ENCODE data around the gene CENPM.

Gene CENPM

DNA sequence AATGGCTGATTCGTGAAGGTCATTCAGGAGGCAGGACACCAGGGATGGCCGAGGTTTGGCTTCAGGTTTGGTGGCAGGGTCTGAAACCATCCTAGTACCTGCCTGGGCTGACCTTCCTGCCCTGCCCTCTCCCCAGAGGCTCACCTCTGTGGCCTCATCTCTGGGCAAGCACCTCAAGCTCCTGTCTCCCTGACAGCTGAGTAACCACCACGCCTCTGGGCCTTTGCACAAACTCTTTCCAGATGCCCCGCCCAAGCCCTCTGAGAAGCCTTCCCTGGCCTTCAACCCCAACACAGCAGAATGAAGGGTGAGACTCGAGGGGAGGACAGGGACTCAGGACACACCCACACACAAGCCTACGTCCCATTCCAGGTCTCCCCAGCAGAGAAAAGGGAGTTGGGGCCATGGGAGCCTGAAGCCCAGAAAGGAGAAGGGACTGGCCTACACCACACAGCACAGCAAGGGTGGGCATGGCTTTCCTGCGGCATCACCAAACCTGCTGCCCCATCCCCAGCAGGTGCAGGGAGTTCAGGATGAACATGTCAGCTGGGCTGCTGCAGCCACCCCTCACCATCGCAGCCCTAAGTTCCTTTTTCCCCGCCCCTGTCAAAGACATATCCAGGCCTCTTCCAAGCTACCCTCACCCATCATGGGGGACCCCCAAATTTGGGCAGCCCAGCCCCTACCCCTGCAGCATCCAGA lies 34.5 kb downstream of the CENPM start:
- DNase-seq = no peak

DNA sequence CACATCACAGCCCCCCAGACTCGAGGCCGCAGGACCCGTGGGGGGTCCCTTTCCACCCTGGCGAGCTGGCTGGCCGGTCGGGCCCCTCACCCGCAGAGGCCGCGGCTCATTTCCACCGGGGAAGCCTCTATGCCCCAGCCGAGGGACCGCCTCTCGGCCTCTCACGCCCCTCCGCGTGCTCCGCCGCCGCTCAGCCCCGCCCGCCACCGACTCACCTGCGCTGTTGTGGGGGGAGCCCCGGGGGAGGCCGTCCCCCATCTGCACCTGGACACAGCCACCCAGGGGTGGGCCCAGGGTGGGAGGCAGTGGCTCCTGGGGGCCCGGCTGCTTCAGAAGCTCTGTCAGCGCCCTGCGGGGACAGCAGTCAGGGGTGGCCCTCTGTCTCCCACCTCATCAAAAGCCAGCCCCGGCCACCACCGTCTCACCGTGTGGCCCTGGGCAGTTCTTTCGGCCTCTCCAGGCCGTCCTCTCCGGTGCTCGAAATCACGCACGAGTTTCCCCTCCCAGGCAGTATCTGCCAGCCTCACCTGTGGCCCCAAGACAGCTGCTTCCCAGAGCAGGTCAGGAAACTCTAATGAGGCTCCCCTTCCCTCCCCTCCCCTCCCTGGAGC lies 35.8 kb downstream of the CENPM start:
- no peak for DNase-seq

DNA sequence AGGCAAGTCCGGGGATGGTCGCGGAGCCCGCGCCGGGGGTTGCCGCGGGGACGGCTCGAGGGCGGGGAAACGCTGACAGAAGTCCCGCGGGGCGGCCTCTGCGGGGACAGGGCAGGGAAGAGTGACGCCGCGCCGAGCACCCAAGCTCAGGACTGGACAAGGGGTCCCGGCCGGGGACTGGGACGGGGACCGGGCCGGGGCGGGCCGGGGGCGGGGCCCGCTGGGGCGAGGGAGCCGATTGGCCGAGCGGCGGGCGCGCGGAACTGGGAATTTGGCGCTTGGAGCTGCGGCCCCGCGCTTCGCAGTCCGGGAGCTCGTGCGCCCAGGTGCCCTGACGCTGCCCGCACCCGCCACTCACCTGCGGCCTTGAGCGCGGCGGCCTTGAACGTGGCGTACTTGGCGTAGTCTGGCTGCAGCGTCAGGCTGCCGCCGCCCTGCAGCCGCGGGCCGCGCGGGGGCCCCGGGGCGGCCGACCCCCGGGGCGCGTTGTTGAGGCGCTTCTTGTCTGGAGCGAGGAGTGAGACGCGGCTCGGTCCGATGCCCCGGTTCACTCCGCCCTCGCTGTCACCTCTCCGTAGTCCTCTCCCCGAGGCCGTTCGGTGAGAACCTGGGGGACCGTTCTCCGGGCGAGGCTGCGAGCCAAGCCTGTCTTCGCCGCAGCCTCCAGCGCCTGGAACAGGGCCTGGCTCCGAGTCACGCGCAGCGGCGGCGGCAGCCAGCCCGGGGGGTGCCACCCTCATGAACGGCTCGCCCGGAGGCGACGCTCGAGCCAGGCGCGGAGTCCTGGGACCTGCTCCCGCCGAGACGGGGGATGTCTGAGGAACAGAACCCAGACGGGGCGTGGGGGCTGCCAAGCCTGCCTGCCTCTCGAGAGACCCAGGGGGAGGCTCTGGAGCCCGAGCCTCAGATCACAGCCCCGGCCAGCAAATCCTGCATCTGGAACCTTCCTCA lies 36.6 kb downstream of the CENPM start:
- no peak for DNase-seq

DNA sequence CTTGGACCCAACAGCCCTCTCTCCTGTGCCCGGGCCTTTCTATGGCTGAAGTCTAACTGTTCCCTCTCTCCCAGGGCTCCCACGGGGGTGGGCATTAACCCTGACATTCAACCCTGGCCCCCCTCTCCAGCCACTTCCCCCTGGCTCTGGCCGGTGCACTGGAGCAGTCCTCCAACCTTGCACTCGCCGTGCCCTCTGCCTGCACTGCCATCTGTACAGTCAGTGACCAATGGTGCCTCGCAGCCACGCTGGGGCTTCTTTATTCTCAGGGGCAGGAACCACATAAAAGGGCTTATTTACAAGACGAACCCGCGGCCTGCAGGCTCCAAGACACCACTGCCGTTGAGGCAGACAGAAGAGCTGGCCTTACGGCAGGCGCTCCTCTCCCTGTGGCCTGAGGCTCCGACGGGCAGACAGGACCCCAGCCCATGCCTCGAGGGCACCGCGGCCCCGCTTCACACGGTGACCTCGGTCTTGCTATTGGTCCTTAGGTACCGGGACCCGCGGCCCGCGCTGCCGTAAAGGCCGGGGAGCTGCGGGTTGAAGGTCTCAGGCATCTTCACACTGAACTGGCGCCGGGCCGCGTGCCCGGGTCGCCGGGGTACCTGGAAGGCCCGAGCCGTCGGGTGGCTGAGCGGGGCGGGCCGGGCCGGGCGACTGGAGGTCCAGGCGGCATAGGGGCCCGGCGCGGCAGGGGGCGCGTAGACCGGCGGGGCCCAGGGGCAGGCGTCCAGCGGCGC lies 37.5 kb downstream of the CENPM start:
- no peak for DNase-seq

DNA sequence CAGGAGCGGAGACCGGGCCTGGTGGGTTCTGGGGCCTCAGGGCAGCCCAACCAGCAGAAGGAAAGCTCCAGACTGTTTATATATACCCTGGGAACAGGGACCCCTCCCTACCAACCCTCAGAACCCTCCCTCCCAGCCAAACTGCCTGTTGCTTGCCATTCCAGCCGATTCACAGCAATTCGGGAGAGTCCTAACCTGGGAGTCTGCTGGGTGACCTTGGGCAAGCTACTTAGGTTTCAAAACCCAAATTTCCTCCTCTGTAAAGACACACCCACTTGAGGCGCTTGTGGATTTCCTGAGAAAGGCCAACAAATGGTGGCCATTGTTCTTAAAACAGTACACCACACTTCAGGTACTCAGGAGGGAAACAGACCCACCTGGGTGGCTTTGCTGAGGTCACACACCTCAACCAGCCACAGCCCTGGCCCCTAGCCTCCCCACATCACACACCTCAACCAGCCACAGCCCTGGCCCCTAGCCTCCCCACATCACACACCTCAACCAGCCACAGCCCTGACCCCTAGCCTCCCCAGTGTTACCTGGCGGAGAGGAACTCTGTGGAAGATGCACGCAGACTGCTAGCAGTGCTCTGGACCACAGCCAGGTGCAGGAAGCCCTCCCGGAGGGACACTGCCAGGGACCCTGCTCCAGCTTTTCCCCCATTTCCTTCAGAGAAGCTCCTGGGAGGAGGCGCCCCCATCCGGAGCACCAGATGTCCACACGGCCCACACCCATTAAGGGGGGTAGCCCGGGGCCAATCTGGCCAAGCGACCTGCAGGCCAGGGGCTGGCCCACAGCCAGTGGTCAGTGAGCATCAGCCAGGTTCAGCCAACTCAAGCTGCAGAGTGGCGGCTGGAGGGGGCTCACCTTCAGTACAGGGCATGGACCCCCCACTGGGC lies 38.3 kb downstream of the CENPM start:
- DNase-seq = no peak

DNA sequence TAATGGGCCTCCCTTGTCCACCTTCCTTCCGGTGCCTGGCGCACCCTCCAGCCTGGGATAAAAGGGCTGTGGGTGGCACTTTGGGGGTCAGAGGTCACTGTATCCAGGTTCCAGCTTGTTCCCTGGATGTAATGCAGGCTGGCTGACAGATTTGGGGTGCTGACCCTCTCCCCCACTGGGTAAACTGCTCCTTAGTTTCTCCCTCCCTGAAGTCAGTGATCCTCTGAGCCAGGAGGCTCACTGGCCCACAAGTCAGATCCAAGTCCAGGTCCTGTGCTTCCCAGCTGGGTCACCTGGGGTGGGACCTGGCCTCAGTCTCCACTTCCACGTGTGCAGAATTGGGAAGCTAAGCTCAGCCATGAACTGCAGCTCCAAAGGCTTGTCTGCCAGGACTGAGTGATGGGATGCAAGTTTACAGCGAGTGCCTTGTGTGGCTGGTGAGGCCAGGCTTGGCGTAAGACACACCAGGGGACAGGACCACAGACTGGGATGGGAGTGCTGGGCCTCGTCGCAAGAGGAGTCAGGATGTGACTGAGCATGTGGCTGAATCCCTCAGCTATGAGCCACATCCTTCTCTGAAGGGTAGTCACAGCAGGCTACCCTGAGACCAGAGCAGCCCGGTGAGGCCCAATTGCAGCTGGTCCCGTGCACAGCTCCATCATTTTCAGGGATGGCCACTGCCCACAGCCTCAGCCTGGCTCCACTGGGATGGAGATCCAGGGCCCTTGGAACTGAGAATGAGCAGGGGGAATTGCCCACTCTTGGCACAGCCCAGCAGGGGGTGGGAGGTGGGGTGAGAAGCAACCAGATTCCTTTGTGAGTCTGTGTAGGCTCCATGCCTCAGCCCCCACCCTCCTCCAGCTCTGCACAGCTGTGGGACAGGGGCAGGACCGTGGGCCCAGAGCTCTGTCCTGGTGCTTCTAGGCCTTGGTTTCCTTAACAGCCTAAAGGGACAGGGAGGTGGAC lies 39.2 kb downstream of the CENPM start:
- no peak for DNase-seq

DNA sequence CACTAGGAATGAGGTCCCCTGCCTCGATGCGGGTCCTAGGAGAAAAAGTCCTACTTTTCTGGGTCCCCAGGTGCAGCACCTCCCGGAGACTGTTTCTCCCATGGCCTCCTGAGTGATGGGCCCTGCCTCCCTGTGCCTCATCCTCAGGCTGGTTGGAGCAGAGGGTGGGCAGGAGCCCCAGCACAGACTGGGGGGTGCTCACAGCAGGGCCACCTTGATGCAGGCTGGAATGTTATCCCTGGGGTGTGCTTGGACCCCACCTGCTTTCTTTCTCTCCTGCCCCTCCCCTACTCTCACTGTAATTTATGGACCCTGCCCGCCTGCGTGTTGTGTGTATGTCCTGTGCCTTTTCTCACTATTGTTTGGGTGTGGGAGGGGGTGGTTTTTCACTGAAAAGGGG lies 40.1 kb downstream of the CENPM start:
- DNase-seq = no peak

DNA sequence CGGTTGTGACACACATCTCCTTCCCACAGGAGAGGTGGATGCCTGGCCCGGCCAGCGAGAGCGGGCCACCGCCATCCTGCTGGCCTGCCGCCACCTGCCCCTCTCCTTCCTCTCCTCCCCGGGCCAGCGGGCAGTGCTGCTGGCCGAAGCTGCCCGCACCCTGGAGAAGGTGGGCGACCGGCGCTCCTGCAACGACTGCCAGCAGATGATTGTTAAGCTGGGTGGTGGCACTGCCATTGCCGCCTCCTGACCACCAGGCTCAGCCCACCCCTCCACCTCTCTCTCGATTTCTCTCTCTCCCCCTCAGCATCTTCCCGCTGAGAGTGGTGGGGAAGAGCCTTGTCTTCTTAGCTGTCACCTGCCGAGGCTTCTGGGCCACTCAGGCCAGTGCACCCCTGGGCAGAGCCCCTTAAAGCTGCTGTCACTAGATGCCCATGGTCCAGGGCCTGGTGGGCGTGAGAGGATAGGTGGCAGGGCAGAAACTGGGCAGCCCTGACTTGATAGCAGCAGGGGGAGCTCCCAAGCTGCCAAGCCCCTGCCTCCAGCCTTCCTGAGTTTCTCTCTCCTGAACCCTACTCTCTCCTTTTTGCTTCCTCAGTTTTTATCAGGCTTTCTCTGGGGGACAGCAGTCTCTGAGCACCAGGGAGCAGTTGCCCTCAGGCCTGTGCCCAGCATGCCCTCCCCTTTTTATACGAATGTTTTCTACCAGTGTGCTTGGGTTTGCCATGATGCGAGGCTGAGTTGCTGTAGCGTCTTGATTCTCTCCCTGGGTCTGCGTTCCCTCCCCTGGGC lies 41.3 kb downstream of the CENPM start:
- no peak for DNase-seq

DNA sequence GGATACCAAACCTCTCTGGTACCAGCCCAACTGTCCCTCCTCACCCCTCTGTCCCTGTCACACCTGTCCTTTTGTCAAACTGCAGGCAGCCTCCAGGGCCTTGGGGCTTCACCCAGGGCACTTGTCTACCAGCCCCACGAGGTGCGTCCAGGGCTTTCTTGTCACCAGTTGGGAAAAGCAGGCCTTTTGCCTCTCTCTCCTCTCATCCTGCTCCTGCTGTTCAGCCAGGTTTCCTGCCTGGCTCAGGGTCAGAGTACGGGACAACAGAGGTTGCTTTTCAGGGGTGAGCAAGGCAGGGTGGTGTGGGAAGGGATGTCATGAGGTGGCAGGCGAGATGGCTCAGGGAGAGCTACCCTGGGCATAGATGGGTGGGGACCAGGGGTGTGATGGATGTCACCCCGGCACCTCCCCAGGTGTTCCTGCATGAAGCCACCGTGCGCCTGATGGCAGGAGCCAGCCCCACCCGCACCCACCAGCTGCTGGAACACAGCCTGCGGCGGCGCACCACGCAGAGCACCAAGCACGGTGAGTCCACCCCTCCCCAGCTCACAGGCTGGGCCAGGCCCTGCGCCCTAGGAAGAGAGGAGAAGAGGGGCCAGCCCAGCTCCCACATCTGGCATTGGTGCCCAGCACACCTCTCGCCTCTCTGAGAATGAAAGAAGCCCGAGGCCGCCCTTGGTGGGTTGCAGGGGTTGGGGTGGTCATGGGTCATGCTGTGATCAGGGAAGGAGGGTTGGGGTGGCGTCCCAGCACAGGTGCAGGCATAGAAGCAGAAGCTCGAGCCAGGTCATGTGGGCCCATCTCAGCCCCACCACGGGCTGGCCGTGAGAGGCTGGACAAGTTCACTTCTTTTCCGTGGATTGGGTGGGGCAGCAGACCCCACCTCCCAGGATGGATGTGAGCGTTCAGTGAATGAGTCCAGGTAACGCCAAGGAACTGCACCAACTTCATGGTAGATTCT lies 42.2 kb downstream of the CENPM start:
- no peak for DNase-seq

DNA sequence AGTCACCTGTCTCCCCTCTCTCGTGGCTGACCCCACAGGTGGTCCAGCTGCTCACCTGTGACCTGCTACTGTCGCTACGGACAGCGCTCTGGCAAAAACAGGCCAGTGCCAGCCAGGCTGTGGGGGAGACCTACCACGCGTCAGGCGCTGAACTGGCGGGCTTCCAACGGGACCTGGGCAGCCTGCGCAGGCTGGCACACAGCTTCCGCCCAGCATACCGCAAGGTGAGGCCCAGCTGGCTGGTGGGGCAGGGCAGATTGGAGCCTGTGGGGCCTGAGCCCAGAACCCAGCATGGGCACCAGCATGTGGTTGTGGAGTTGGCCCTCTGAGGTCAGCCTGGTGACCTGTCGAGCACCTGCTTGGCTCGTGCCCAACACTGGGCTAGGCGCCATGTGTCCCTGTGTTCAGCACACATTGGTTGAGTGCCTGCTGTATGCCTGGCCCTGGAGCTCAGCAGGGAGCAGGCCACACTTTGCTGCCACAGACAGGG lies 44.0 kb downstream of the CENPM start:
- no peak for DNase-seq

DNA sequence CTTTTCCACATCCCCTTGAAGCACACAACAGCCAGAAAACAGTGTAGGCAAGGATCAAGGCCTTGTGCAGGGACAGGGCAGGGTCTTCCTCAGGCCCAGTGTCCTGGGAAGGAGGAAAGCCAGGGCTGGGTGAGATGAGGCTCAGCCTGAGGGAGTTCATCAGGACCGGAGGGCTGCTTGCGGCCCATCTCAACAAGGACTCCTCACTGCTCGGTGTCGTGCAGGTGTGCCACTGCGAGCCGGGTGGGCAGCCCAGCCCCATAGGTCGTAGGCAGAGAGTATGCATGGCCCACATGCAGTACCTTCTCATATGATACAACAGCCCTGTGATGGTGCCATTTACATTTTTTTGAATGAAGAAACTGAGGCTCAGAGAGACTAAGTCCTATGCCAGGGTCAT lies 44.9 kb downstream of the CENPM start:
- DNase-seq = no peak

DNA sequence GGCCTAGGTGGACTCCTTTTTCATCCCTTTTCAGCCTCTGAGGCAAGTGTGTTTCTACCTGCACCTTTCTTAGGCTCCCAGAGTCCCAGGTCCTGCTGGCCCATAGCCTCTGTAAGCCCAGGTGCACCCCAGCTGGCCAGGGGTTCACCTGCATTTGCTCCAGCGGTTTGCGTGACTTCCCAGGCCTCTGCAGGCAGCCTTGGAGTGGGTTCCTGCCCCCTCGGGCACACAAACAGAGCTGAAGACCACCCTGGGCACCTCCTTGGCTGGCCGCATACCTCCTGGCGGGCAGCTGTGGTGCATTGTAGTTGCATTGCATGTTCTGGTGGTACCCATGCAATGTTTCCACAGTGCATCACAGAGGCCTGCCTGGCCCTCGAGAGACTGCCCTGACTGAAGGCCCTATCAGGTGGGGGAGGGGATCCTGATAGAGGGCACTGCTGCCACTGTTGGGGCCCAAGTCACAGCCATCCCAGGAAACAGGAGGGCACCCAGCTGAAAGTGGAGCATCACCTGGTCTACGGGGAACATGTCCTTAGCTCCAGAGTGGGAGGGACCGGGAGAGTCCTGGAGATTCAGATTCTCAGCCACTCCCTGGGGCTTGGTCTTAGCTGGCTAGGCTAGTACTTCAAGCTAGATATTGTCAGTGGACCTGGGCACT lies 46.2 kb downstream of the CENPM start:
- DNase-seq = no peak

DNA sequence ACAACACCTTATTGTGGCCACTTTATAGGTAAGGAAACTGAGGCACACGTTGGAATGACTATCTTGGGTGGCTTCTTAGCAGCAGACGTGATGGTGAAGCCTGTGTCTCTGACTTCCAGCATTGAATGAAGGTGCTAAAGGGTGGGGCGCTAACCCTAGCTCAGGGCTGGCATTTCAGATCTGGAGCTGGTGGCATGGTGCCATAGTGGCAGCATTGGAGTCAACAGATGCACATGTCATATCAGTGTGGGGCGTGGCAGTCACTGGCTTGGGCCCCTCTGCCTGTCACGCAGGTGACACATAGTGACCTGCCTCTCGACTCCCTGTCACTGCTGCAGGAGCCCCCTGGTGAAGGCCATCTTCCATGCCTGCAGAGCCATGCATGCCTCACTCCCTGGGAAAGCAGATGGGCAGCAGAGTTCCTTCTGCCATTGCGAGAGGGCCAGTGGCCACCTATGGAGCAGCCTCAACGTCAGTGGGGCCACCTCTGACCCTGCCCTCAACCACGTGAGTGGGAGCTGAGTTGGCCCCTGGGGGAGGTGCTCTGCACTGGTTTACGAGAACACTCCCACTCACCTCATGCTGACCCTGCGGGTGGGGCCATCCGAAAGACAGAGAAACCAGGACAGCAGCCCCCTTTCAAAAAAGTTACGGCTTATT lies 46.8 kb downstream of the CENPM start:
- DNase-seq = no peak

DNA sequence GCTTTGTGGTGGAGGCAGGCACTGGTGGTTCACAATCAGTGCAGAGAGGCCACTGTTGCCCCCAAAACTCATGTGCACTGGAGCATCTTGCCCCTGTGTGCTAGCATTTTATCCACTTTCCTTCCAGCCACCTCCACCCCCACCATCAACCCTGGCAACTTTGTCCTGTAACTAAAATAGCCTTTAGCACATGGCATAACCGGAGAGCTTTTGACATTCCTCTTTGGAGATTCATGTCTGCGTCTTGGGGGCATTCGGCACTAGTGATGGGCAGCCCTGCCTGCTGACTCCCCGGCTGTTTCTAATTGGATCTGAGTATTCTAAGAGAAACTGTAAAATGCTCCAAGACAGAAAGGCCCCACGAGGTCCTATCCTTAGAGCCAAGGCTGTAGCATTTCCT lies 47.8 kb downstream of the CENPM start:
- no peak for DNase-seq

DNA sequence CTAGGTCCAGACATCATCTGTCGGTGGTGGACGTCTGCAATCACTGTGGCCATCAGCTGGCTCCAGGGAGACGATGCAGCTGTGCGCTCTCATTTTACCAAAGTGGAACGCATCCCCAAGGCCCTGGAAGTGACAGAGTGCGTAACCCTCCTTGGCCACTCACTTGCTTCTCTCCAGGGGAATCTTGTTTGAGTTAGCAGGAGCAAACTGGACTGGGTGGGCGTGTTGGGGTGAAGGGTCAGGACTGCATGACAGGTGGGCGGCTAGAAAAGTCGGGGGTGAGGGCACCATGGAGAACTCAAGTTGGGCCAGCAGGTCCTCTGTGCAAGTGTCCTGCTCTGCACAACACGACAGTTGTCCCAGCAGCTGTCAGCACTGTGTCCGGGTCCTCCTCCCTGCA lies 48.3 kb downstream of the CENPM start:
- no peak for DNase-seq

DNA sequence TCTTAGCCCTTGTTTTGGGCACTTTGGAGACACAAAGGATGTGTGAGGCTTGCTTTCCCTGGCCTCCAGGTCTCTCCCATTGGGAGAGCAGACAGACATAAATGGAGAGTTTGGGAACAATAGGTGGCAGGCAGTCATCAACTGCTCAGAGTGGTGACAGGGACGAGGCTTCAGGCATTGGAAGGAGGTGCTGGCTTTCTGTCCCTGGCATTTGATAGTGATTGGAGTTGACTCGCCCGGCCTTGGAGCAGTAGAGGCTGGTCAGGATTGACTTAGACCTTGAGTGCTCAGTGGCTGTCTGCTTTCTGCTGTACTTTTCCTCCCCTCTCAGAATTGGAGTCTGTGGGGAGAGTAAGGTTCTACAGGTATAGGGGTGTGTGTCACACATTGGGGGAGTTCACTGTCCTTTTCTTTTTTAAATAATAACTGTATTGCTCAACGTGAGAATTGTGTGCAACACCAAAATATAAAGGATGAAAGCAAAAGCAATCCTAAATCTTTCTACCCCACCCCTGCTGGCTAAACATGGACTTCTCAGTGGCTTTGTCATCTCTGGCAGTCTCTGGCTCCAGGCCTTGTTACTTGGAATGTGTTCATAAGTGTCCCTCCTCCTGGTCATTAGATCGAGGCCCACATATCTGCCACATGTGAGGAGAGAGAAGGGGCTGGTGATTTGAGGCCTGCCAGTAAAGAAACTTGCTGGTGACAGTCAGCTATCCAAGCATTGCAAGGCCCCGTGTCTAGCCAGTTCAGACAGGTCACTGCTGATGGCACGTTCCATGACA lies 53.2 kb downstream of the CENPM start:
- DNase-seq = no peak

DNA sequence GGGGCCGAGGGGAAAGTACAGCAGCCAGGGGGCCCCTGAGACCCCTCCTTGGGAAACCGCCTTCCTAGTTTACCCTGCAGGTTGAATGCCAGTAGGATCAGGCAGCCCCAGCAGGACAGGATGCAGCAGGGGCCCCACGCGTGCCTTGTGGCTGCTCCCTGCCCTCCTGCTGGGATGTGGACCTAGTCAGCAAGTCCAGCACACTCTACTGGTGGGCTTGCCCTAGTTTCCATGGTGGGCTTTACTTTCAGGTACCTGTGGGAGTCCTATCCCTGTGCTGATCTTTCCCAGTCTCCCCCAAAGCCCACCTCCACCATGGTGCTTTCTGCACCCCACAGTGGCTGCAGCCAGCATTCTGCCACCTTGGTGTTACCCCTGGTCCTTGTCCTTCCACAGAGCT lies 54.2 kb downstream of the CENPM start:
- DNase-seq = no peak
